Measurements from ENCODE around the gene SUGP1. TPM values are rescaled to one million over a fixed set of nuclear protein-coding genes. Genes with fewer than 3 reads are reported as not detected.

SUGP1 gene, protein sequence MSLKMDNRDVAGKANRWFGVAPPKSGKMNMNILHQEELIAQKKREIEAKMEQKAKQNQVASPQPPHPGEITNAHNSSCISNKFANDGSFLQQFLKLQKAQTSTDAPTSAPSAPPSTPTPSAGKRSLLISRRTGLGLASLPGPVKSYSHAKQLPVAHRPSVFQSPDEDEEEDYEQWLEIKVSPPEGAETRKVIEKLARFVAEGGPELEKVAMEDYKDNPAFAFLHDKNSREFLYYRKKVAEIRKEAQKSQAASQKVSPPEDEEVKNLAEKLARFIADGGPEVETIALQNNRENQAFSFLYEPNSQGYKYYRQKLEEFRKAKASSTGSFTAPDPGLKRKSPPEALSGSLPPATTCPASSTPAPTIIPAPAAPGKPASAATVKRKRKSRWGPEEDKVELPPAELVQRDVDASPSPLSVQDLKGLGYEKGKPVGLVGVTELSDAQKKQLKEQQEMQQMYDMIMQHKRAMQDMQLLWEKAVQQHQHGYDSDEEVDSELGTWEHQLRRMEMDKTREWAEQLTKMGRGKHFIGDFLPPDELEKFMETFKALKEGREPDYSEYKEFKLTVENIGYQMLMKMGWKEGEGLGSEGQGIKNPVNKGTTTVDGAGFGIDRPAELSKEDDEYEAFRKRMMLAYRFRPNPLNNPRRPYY
- total RNA-seq (10 to 100 TPM; 48.0 to 63.1 (median 52.8) TPM), polyA plus RNA-seq (10 to 100 TPM; 29.3 to 53.2 (median 46.9) TPM)
- long read RNA-seq, donor 1, partial matches to known transcripts, result 5 of 11 reads
- long read RNA-seq, donor 1, other reads (novel, unspliced or antisense), result 0 of 11 reads
- long read RNA-seq, donor 2, partial matches to known transcripts, result 5 of 10 reads
- long read RNA-seq, donor 2, other reads (novel, unspliced or antisense), result 0 of 10 reads

DNA sequence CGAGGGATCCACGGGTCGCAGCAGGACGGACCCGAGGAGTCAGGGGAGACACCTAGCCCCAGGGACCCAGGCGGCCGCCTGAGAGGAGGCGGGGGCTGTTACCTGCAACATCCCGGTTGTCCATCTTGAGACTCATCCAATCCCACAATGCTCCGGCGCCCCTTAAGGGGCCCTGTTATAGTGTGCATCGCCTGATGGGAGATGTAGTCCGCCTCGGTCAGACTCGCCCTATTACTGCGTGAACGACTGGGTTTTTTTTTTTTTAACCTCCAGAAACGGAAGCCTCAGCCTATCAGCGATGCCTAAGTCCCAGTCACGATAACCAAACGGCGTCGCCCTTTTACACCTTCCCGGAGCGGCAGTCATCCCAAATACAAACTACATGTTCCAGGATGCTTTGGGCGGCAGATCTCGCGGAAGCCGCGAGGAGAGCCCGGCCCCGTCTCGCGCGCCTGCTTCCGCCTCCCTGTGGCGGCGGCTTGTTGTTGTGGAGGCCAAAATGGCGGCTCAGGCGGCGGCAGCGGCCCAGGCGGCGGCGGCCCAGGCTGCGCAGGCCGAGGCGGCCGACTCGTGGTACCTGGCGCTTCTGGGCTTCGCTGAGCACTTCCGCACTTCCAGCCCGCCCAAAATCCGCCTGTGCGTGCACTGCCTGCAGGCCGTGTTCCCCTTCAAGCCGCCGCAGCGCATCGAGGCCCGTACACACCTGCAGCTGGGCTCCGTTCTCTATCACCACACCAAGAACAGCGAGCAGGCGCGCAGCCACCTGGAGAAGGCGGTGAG is at the start of gene SUGP1, which contains the start of gene MAU2:
TSS of gene SUGP1 (minus strand) at position 149 of the 780 bp plus-strand sequence. CDS start at position 136, 13 bp downstream.
TSS of gene MAU2 (plus strand) at position 469 of the 780 bp plus-strand sequence. CDS start at position 500, 31 bp downstream.
- peak; percentile 98 for DNase-seq
- H3K4me1 ChIP-seq, result peaks cover 19 to 78% (median 56%) of the 10 kb centered on the region in 6 donors
- H3K36me3 ChIP-seq, result peaks cover 0 to 53% (median 34%) of the 10 kb centered on the region in 6 donors
- no peaks in the 10 kb centered on the region for H3K27me3 ChIP-seq (replicated peaks in 1 of 7)
- no peaks in the 10 kb centered on the region for H3K9me3 ChIP-seq
- intact Hi-C loops (cut with DNase I; ENCODE audit: low total_unique reads), result no loop called here
- TF ChIP-seq, protein P1, sequence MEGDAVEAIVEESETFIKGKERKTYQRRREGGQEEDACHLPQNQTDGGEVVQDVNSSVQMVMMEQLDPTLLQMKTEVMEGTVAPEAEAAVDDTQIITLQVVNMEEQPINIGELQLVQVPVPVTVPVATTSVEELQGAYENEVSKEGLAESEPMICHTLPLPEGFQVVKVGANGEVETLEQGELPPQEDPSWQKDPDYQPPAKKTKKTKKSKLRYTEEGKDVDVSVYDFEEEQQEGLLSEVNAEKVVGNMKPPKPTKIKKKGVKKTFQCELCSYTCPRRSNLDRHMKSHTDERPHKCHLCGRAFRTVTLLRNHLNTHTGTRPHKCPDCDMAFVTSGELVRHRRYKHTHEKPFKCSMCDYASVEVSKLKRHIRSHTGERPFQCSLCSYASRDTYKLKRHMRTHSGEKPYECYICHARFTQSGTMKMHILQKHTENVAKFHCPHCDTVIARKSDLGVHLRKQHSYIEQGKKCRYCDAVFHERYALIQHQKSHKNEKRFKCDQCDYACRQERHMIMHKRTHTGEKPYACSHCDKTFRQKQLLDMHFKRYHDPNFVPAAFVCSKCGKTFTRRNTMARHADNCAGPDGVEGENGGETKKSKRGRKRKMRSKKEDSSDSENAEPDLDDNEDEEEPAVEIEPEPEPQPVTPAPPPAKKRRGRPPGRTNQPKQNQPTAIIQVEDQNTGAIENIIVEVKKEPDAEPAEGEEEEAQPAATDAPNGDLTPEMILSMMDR (IDR thresholded peaks at IDR 0.05 in 8 of 11, conservative IDR thresholded peaks at IDR 0.05 in 3 of 11), result peak; percentile 4 to 79 (median 54)
- TF ChIP-seq POLR2AphosphoS5 (IDR thresholded peaks at IDR 0.05), result peak; percentile 81 to 92 (median 86)
- TF ChIP-seq POLR2A (IDR thresholded peaks at IDR 0.05), result peak in 1 of 3 donors; percentile 57
- peak within 1 kb of the TSS; percentile 95 to 100 (median 98) for H3K4me3 ChIP-seq
- H3K27ac ChIP-seq, result peak within 1 kb of the TSS; percentile 93 to 99 (median 97)
- WGBS, 5 donors, result 0 to 1% (median 0%) methylated on average over 18 to 67 of the region's 67 CpGs

DNA sequence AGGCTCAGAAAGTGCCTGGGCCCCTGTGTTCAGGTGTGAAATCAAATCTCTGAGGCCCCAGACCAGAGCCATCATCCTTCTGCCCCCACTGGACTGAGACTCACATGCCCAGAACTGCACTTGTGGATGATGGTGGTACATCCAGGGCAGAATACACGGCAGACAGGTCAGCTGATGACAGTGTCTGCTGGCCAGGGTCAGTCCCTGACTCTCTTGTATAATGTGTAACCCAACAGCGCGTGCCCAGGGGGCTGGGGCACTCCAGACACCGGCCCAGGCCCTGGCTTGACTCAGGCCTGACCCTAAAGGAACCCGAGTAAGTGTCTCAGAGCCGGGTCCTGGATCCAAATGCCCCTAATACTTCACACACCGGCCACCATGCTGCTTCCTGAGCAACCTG is 47.8 kb upstream of the SUGP1 start:
- TF ChIP-seq, protein P1 (IDR thresholded peaks at IDR 0.05 in 8 of 11, conservative IDR thresholded peaks at IDR 0.05 in 3 of 11), result no peak
- no peak for TF ChIP-seq POLR2AphosphoS5 (IDR thresholded peaks at IDR 0.05)
- TF ChIP-seq POLR2A (IDR thresholded peaks at IDR 0.05), result no peak
- intact Hi-C loops (cut with DNase I; ENCODE audit: low total_unique reads), result loop anchor here (5.0 kb wide), 1 partner anchor 124 kb away; no protein-coding TSS in a partner anchor

DNA sequence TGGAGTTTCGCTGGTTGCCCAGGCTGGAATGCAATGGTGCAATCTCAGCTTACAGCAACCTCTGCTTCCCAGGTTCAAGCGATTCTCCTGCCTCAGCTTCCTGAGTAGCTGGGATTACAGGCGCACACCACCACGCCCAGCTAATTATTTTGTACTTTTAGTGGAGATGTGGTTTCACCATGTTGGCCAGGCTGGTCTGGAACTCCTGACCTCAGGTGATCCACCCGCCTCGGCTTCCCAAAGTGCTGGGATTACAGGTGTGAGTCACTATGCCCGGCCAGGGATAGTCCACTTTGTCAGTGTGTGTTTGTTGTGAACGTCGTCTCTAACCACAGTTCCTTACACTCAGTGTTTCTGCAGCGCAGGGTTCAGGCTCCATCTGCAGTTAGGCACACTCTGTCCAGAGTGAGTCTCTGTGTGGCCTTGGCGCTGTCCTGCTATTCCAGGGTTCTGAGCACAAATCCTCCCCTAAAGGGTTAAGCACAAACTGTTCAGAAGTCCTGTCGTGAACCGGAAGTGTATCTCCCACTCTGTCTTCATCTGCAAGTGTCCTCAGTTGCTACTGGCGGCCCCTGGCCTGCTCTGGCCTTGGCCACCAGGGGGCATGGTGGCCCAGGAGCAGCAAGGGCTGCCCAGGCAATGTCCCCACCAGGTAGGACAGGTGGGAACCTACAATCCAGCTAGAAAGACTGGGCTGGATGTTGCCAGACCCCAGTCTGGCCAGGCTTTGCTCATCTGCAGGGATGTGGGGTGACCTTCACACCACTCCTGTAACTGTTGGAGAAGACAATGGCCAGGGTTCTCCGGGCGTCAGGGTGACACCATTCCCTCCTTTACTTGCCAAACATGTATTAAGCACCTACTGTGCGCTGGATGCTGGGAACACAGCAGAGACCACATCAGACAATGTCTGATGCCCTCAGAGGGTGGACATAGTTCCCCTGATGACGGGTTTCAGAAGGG is 46.4 kb upstream of the SUGP1 start:
- intact Hi-C loops (cut with DNase I; ENCODE audit: low total_unique reads), result loop anchor here (5.0 kb wide), 1 partner anchor 126 kb away; no protein-coding TSS in a partner anchor
- WGBS, 5 donors, result 47 to 56% (median 51%) methylated on average over 14 to 18 of the region's 18 CpGs

More for the DNA sequence above, 47.8 kb upstream of the SUGP1 start:
- Histone ChIP-seq H3K4me3 (no peak overlapping the region), H3K27ac (no peak overlapping the region), H3K27me3 (replicated peaks in 1 of 7) (no peaks in the 10 kb centered on the region), H3K36me3 (no peaks in the 10 kb centered on the region), H3K4me1 (peaks cover 24 to 67% (median 41%) of the 10 kb centered on the region in 6 donors), H3K9me3 (no peaks in the 10 kb centered on the region)
- DNase-seq, result no peak
- WGBS, 5 donors, result 82 to 93% (median 83%) methylated on average over 7 of the region's 7 CpGs

More for the DNA sequence above, 46.4 kb upstream of the SUGP1 start:
- no peaks in the 10 kb centered on the region for H3K9me3 ChIP-seq
- H3K27ac ChIP-seq, result peak overlapping the region in 7 of 8 donors; percentile 17 to 55 (median 40)
- peak overlapping the region in 1 of 8 donors; percentile 37 for H3K4me3 ChIP-seq
- peaks cover 15 to 59% (median 29%) of the 10 kb centered on the region in 6 donors for H3K4me1 ChIP-seq
- peak; percentile 93 for DNase-seq
- H3K27me3 ChIP-seq (replicated peaks in 1 of 7), result no peaks in the 10 kb centered on the region
- no peaks in the 10 kb centered on the region for H3K36me3 ChIP-seq
- TF ChIP-seq, protein P1 (IDR thresholded peaks at IDR 0.05 in 8 of 11, conservative IDR thresholded peaks at IDR 0.05 in 3 of 11), result peak; percentile 86 to 98 (median 96)
- TF ChIP-seq POLR2A (IDR thresholded peaks at IDR 0.05), result no peak
- peak; percentile 75 to 78 (median 77) for TF ChIP-seq POLR2AphosphoS5 (IDR thresholded peaks at IDR 0.05)
